Kidney glomerular epithelial cell (primary cell): ENCODE results near the gene AOC2.

Source experiments
- DNase-seq: peaks from one replicate; lab custom pipeline; 2025; lab: John Stamatoyannopoulos, UW

AOC2 gene

GRCh38 chr17:42844271-42844670 lies at the start of gene AOC2:
TSS of gene AOC2 (plus strand) at chr17:42844580. CDS start at chr17:42844627, 47 bp downstream.
- no peak for DNase-seq

GRCh38 chr17:42795061-42795460 lies 49.3 kb upstream of the AOC2 start:
- no peak for DNase-seq

DNA sequence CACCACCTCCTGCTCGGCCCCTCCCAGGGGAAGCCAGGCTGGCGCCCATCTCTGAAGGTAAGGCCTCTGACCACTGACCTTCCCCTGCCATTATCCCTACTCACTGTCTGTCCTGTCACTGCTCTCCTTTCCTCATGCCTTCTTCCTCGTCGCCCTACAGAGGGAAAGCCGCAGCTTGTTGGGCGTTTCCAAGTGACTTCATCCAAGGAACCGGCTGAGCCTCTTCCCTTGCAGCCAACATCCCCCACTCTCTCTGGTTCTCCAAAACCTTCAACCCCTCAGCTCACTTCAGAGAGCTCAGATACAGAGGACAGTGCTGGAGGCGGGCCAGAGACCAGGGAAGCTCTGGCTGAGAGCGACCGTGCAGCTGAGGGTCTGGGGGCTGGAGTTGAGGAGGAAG lies 48.9 kb upstream of the AOC2 start:
- no peak for DNase-seq

DNA sequence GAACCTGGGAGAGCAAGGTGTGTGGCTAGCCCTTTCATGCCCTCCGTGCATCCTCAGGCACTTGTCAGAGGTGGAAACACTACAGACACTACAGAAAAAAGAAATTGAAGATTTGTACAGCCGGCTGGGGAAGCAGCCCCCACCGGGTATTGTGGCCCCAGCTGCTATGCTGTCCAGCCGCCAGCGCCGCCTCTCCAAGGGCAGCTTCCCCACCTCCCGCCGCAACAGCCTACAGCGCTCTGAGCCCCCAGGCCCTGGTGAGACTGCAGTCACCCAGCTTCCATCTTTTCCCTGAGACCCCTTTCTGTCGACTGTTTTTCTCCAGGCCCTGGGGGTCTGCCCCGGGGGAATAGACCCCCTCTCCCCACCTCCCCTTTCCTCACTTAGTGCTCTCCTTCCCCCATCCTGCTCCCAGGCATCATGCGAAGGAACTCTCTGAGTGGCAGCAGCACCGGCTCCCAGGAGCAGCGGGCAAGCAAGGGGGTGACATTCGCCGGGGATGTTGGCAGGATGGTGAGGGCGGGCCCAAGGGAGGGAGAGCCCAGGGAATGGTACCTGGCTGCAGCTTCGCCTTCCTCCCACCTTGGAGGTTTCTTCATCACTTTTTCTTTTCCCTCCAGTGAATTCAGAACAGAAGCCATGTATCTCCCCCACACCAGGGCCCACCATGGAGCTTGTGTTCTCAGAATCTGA lies 48.2 kb upstream of the AOC2 start:
- DNase-seq: no peak

- no peak for DNase-seq
These were observed 47.0 kb upstream of the AOC2 start for GRCh38 chr17:42797067-42798007.

DNA sequence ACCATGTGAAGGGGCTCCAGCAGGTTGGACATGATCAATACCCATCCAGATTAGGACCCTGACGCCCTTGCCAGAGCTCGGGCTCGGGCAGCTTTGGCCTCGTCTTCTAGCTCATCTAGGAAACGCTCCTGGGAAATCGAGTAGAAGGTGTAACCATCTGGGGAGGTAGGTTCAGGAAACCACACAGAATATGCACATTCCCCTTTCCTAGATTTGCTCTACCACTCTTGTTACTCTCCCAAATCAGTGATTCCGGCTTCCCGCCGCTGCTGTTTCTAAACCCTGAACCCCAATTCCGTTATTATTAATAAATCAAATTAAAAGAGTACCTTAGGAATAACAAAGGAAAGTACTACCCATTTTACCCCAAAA lies 46.4 kb upstream of the AOC2 start:
- no peak for DNase-seq

GRCh38 chr17:42798383-42799380 lies 45.7 kb upstream of the AOC2 start, which contains the start of the genes CNTD1 and COA3:
TSS of gene CNTD1 (plus strand) at chr17:42798861. CDS start at chr17:42799068, 207 bp downstream.
TSS of gene COA3 (minus strand) at chr17:42798704. CDS start at chr17:42798681, 23 bp downstream.
- DNase-seq: peak; percentile 79

DNA sequence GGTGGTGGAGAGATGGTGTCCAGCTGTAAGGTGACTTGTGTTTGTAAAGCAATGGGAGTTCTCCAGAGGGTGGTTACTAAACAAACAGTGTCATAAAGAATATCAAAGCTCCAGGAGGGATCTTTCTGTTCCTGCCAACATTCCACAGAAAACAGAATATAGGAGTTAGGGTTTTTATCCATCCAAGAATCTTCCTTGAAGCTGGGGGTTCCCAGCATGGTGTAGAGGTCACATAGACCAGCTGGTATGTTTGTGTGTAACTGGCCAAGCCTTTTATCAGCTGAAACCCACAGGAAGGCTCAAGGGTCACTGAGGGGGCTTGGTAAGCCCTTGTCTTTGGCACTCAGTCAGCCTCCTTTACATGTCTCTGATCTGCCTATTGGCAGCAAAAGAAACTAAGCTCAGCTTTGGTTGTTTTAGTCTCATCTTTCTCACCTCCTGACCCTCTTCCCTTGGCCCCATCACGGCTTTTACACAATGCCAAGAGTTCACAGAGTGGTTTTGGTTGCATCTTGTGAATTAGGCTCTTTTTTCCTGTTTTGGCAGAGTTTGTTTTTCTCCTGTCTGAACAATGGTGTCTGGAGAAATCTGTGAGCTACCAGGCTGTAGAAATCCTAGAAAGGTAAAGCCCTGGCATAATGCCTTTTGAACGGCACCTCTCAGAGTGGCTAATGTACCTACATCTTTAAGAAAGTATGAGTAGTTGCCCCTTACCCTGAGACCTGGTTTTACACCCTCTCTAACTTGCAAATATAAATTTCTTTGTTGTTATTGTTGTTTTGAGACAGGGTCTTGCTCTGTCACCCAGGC lies 41.1 kb upstream of the AOC2 start:
- no peak for DNase-seq

- DNase-seq: no peak
These were observed 39.4 kb upstream of the AOC2 start for GRCh38 chr17:42804918-42805367.

GRCh38 chr17:42806249-42806648 lies 38.1 kb upstream of the AOC2 start:
- DNase-seq: no peak

DNA sequence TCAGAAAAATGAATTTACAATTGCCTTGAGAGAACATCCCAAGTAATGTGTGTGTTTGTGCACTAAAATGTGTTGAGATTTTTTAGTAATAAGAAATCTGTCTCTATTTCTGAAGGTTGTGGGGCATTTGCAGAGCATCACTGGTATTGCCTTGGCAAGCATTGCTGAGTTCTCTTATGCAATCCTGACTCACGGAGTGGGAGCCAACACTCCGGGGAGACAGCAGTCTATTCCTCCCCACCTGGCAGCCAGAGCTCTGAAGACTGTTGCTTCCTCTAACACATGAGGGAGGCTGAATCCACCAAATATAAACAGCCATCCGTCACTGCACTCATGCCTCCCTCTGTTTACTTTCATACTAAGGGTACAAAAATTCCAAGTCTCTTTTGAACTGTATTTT lies 35.1 kb upstream of the AOC2 start:
- peak; percentile 33 for DNase-seq

GRCh38 chr17:42814633-42815399 lies 29.6 kb upstream of the AOC2 start:
- no peak for DNase-seq

GRCh38 chr17:42817866-42818265 lies 26.5 kb upstream of the AOC2 start:
- DNase-seq: no peak

- DNase-seq: no peak
These were observed 26.0 kb upstream of the AOC2 start for GRCh38 chr17:42818379-42818778.

DNA sequence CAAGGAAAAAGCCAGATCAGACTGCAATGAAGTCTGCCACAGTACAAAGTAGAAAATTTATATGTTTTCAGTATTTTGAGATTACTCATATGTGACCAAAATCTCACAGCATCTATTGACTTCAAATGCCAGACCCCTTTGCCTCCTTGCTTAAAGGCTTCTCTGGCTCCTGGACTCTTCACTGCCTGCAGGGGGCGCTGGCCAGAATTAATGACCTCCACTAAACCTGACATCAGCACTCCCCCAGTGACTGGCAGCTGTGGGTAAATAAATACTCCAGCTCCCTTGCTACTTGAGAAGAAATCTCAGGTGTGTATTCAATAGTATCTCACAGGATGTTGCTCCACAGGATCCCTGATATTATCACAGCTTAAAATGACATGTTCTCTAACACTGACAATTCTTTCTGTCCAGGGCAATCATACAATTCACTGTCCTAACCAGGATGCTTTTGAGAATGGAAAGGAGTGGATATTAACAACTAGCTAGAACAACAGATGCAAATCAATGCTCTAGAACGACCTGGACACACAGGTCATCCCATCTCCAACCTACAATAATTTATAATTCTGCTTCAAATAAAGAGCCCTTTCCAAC lies 24.3 kb upstream of the AOC2 start:
- peak; percentile 56 for DNase-seq

DNA sequence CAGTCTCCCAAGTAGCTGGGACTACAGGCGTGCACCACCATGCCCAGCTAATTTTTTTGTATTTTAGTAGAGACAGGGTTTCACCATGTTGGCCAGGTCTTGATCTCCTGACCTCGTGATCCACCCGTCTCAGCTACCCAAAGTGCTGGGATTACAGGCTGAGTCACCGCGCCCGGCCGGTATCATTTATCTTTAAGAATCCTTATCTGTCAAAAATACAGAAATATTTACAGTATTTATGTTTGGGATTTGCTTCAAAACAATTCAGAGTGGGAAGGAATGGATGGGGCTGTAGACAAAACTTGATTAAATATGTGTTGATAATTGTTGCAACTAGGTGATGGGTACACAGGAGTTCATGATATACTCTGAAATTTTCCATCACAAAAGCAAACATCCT lies 23.2 kb upstream of the AOC2 start:
- DNase-seq: no peak

GRCh38 chr17:42827472-42827871 lies 16.9 kb upstream of the AOC2 start:
- DNase-seq: no peak

- DNase-seq: no peak
These were observed 13.4 kb upstream of the AOC2 start for GRCh38 chr17:42830971-42831370.

DNA sequence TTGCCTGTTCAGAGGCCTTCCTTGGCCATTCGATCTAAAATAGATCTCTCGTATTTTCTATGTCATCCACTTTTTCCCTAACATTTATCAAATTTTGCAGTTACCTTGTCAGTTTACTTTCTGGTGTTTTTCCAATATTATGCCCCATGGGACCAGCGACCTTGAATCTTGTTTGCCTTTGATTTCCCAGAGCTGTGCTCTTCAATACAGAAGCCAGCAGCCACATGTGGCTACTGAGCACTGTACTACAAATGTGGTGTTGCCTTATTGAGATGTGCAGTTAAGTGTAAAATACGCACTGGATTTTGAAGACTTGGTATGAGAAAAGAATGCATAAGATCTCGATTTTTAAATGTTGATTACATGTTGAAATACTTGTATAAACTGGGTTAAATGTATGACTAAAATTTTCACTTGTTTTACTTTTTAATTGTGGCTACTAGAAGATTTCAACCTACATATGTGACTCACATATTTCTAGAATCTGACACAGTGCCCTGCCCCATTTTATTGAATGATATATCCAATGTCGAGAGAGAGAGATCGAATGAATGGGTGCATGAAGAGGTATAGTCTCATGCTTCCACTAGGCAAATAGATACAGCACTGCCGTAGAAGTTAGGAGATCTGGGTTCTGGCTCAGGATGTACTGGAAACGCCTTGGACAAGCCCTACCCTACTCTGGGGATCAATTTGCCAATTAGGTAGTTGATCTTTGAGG lies 12.0 kb upstream of the AOC2 start:
- DNase-seq: no peak
